SHP77 treated with DMSO at 0.1 percent for 48 hours (cell line): Measurements from ENCODE around the gene KRTAP24-1.

Source experiments
- DNase-seq: peaks from one replicate; lab custom pipeline; 2025; lab: John Stamatoyannopoulos, UW

The KRTAP24-1 gene

GRCh38 chr21:30234050-30234449 is 48.7 kb downstream of the KRTAP24-1 start:
- no peak for DNase-seq

- DNase-seq: no peak
Measured at GRCh38 chr21:30233228-30234020, 49.3 kb downstream of the KRTAP24-1 start.

- no peak for DNase-seq
Measured at GRCh38 chr21:30232011-30232410, 50.7 kb downstream of the KRTAP24-1 start.
